Kidney (tissue), 14 donors: ENCODE measurements around the gene KRT6B. TPM values are rescaled to one million over a fixed set of nuclear protein-coding genes. Genes with fewer than 3 reads are reported as not detected.

Source experiments
- DNase-seq, 5 donors: peaks; one replicate each; pipeline ENCODE4 v3.0.0-alpha.2; 2013 to 2020
- FAIRE-seq: peaks from 2 replicates; lab custom pipeline; 2012; peaks lifted over from hg19 to GRCh38; lab: Jason Lieb, UNC
- H3K27ac ChIP-seq, 2 donors: one replicate each; pipeline ENCODE4 v1.7.0; 2013; ENCODE audit warnings: low read depth in 2 of 2, low read length in 2 of 2, inconsistent platforms in 1 of 2
- H3K27me3 ChIP-seq: one replicate; pipeline ENCODE4 v1.7.1; 2013; ENCODE audit warnings: low read length, inconsistent platforms; ENCODE audit not compliant: control insufficient read depth, insufficient read depth
- H3K36me3 ChIP-seq, 3 donors: one replicate each; pipeline versions ENCODE4 v1.7.0 to v1.7.1; 2013; ENCODE audit warnings: low read length in 3 of 3, control low read depth in 1 of 3, inconsistent platforms in 1 of 3; ENCODE audit not compliant: insufficient read depth in 3 of 3, control insufficient read depth in 2 of 3
- H3K4me1 ChIP-seq, 3 donors: one replicate each; pipeline versions ENCODE4 v1.7.0 to v1.7.1; 2013; ENCODE audit warnings: low read length in 3 of 3, inconsistent platforms in 1 of 3, low read depth in 1 of 3; ENCODE audit not compliant: control insufficient read depth in 2 of 3, insufficient read depth in 2 of 3
- H3K4me3 ChIP-seq, 3 donors: one replicate each; pipeline versions ENCODE4 v1.7.0 to v1.8.1; 2013; ENCODE audit warnings: low read length in 3 of 3, control low read depth in 1 of 3, inconsistent platforms in 1 of 3
- H3K9ac ChIP-seq, 3 donors: one replicate each; pipeline versions ENCODE4 v1.7.0 to v1.7.1; 2013; ENCODE audit warnings: low read length in 3 of 3, control low read depth in 1 of 3, inconsistent platforms in 1 of 3
- H3K9me3 ChIP-seq, 3 donors: one replicate each; pipeline versions ENCODE4 v1.7.0 to v1.7.1; 2013; ENCODE audit warnings: low read length in 3 of 3, control low read depth in 1 of 3, inconsistent platforms in 1 of 3; ENCODE audit not compliant: control insufficient read depth in 2 of 3, insufficient read depth in 1 of 3
- intact Hi-C: fragments of 100-400 bp; cut with DNase I; formaldehyde crosslinking; loops from one replicate; pipeline ENCODE4 v1.11.1; 2022
- polyA plus RNA-seq: library from polyadenylated mRNA; stranded (reverse); fragments of 350-450 nt; fragmentation: Illumina TruSeq; extraction: RNeasy Lipid Tissue Mini Kit (QIAGEN cat#74804); gene quantifications from one replicate; pipeline ENCODE4 v1.2.3, GENCODE V29; 2014; ENCODE audit warnings: low read depth, low replicate concordance; ENCODE audit not compliant: insufficient read depth
- total RNA-seq: library from RNA; stranded (reverse); fragmentation: NEBNext Ultra II Directional; extraction: Animal tissue kit (Norgen Biotek cat#: 25700); gene quantifications from one replicate; pipeline ENCODE4 v1.2.1, GENCODE V29; 2021
- TF ChIP-seq, protein P1 (sequence below): IDR thresholded peaks from 3 replicates; pipeline ENCODE4 v1.5.1; 2012; ENCODE audit warnings: mild to moderate bottlenecking, moderate library complexity, borderline replicate concordance; ENCODE audit not compliant: insufficient read depth; ENCODE audit errors: extremely low read depth
- donor health status: control.
- donor health status: control.
- donor health status: control.
- donor health status: control.
- donor health status: control.
- donor health status: DM: yes; HTN: yes; CAD: no.
- donor health status: Normal renal cell carcinoma (clear cell type).

KRT6B gene
- total and polyA plus RNA-seq, 2 donors from 2014 or later = not detected

DNA sequence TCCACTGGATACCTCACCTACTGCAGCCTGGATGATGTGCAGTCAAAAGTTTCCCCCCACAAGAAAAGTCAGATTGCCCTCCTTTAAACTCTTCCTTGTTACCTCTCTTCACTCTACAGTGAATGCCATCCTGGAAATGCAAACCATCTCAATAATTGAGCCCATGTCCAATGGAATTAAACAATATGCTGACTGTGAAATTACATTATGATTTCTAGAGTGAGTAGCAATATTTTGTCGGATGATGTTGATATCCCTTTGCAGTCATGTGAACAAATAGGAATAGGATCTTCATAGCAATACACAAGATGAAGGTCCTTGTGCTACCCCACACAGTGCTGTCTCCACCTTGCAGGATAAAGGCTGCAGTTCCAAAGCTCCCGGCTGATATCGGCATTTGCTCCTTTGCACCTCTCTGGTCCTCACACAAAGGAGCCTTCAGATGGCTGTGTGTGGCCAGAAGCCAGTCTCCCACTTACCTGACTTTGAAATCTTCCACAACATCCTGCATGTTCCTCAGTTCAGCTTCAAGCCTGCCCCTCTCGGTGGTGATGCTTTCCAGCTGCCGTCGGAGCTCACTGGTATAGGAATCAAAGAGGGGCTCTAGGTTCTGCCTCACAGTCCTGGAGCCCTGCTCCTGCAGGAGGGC is 19.3 kb downstream of the KRT6B start:
- no peak for DNase-seq
- Histone ChIP-seq H3K27ac (no peak overlapping the region), H3K36me3 (no peaks in the 10 kb centered on the region), H3K9me3 (no peaks in the 10 kb centered on the region), H3K4me3 (no peak overlapping the region), H3K27me3 (no peaks in the 10 kb centered on the region), H3K9ac (no peak overlapping the region), H3K4me1 (no peaks in the 10 kb centered on the region)
- FAIRE-seq = no peak
- TF ChIP-seq, protein P1, sequence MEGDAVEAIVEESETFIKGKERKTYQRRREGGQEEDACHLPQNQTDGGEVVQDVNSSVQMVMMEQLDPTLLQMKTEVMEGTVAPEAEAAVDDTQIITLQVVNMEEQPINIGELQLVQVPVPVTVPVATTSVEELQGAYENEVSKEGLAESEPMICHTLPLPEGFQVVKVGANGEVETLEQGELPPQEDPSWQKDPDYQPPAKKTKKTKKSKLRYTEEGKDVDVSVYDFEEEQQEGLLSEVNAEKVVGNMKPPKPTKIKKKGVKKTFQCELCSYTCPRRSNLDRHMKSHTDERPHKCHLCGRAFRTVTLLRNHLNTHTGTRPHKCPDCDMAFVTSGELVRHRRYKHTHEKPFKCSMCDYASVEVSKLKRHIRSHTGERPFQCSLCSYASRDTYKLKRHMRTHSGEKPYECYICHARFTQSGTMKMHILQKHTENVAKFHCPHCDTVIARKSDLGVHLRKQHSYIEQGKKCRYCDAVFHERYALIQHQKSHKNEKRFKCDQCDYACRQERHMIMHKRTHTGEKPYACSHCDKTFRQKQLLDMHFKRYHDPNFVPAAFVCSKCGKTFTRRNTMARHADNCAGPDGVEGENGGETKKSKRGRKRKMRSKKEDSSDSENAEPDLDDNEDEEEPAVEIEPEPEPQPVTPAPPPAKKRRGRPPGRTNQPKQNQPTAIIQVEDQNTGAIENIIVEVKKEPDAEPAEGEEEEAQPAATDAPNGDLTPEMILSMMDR = no peak
- intact Hi-C loops = no loop called here

DNA sequence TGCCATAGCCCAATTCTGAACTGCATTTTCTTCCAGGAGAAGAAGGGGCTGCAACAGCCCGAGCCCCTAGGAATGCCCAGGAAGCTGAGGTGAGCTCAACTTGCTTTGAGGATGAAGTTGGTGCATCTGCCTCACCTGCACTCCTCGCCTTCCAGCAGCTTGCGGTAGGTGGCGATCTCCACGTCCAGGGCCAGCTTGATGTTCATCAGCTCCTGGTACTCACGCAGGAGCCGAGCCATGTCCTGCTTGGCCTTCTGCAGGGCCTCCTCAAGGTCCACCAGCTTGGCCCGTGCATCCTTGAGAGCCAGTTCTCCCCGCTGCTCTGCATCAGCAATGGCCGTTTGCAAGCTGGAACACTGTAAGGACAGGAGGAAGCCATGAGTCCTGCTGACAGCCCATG is 23.8 kb downstream of the KRT6B start:
- no peak for DNase-seq
- Histone ChIP-seq H3K27ac (no peak overlapping the region), H3K4me1 (no peaks in the 10 kb centered on the region), H3K9ac (no peak overlapping the region), H3K4me3 (no peak overlapping the region), H3K36me3 (no peaks in the 10 kb centered on the region), H3K9me3 (no peaks in the 10 kb centered on the region), H3K27me3 (no peaks in the 10 kb centered on the region)
- FAIRE-seq = no peak
- intact Hi-C loops = no loop called here
- TF ChIP-seq, protein P1 = no peak

DNA sequence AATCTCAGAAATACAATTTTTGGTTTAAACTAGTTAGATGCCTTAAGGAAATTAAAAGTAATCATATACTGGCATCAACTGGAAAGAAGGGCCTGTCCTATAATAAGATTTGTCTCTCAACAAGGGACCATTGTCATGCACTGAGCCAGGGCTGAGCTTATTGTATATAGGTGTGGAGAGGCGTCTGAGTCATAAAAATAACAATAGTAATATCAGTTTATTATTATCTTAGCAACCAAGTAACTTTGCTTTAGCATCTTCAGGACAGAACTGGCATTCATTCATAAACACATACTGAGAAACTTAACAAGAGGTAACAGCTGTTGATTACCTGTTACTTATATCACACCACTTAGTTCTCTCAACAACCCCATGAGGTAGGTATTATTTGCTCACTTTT is 24.9 kb downstream of the KRT6B start:
- H3K9ac ChIP-seq = no peak overlapping the region
- no peaks in the 10 kb centered on the region for H3K27me3 ChIP-seq
- H3K4me1 ChIP-seq = no peaks in the 10 kb centered on the region
- no peaks in the 10 kb centered on the region for H3K9me3 ChIP-seq
- no peaks in the 10 kb centered on the region for H3K36me3 ChIP-seq
- H3K27ac ChIP-seq = no peak overlapping the region
- TF ChIP-seq, protein P1 = no peak
- H3K4me3 ChIP-seq = no peak overlapping the region
- intact Hi-C loops = no loop called here
- FAIRE-seq (no peak), DNase-seq (no peak)

DNA sequence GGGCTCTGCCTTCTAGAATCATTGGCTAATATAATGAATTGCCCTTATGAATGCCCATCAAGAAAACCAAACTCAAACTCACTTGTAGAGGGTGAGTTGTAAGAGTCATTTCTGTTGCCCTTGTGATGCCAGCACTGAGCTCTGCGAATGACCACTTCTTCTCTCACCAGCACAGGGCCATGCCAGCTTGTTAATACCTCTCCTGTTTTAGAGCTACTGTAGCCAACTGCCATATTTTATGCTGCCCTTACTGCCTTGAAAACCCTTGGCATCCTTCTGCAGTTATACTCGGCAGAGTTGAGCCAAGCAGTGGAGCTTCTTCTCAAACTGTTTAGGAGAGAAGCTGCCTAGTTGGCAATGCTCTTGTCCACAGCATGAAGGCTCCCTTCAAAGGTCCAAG is 25.9 kb downstream of the KRT6B start:
- FAIRE-seq = no peak

More for the DNA sequence above, 25.9 kb downstream of the KRT6B start:
- TF ChIP-seq, protein P1 = no peak
- H3K27ac ChIP-seq = no peak overlapping the region
- no peaks in the 10 kb centered on the region for H3K36me3 ChIP-seq
- H3K9me3 ChIP-seq = no peaks in the 10 kb centered on the region
- no peaks in the 10 kb centered on the region for H3K27me3 ChIP-seq
- intact Hi-C loops = no loop called here
- no peaks in the 10 kb centered on the region for H3K4me1 ChIP-seq
- H3K9ac ChIP-seq = no peak overlapping the region
- H3K4me3 ChIP-seq = no peak overlapping the region
- DNase-seq = no peak
